Suprapubic skin (tissue), 4 donors: ENCODE data around the gene GNA15.

ENCODE experiments used
- EP300 ChIP-seq: sonication (generic); formaldehyde crosslinking; IDR thresholded peaks from one replicate; pipeline ENCODE4 v1.6.1; 2017; ENCODE audit warnings: antibody characterized with exemption
- POLR2A ChIP-seq, 2 donors: fragments of 450-650 bp; IDR thresholded peaks; one replicate each; pipeline ENCODE4 v1.6.1; 2017; ENCODE audit warnings: antibody characterized with exemption in 2 of 2, mild to moderate bottlenecking in 2 of 2, moderate library complexity in 2 of 2
- POLR2AphosphoS5 ChIP-seq, 3 donors: sonication (generic); formaldehyde crosslinking; IDR thresholded peaks; one replicate each; pipeline ENCODE4 v1.6.1; 2017; ENCODE audit warnings: antibody characterized with exemption in 3 of 3
- TF ChIP-seq, protein P1 (sequence below), 2 donors: fragments of 200-600 bp in 1 of 2; fragments of 450-650 bp in 1 of 2; sonication (generic) in 1 of 2; IDR thresholded peaks; one replicate each; pipeline ENCODE4 v1.5.1; 2016 to 2019; ENCODE audit warnings: antibody characterized with exemption in 2 of 2, mild to moderate bottlenecking in 1 of 2, moderate library complexity in 1 of 2

DNA sequence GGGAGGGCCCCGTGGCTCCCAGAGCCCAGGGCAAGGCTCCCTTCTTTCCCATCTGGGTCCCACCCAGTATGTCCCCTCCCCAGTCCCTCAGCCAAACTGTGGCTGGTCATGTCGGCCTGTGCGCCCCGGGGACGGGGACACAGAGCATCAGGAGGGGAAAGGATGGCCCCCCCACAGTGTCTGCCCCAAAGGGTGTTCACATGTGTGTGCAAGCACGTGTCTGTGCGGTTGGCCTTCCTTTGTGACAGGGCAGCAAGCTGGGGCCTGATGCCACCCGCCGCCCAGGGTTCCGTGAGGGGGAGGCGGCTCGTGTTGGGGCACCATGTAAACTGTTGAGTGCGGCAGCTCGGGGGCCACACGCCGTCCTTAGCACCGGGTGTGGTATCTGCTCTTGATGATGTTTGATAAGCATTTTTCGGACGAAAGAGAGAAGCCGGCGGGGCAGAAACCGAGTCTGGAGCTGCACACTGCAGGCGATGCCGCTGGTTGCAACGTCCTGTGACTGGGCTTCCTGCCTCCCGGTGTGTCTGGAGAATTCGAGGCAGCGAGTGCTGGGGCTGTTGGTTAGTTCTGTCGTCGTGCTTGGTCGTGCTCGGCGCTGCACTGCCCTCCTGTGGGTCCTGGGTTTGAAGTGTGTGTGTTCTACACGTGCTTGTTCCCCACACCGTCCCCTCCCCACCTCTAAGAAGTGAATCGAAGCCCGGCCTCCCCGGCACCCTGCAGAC lies 23.3 kb upstream of the GNA15 start:
- TF ChIP-seq, protein P1, sequence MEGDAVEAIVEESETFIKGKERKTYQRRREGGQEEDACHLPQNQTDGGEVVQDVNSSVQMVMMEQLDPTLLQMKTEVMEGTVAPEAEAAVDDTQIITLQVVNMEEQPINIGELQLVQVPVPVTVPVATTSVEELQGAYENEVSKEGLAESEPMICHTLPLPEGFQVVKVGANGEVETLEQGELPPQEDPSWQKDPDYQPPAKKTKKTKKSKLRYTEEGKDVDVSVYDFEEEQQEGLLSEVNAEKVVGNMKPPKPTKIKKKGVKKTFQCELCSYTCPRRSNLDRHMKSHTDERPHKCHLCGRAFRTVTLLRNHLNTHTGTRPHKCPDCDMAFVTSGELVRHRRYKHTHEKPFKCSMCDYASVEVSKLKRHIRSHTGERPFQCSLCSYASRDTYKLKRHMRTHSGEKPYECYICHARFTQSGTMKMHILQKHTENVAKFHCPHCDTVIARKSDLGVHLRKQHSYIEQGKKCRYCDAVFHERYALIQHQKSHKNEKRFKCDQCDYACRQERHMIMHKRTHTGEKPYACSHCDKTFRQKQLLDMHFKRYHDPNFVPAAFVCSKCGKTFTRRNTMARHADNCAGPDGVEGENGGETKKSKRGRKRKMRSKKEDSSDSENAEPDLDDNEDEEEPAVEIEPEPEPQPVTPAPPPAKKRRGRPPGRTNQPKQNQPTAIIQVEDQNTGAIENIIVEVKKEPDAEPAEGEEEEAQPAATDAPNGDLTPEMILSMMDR (IDR thresholded peaks at IDR 0.05): no peak
- TF ChIP-seq POLR2AphosphoS5 (IDR thresholded peaks at IDR 0.05) (no peak), POLR2A (IDR thresholded peaks at IDR 0.05) (no peak), EP300 (no peak)
